GM12878 (cell line): ENCODE data around the gene TTI1. TPM values are rescaled to one million over a fixed set of nuclear protein-coding genes. Genes with fewer than 3 reads are reported as not detected.

ENCODE experiments used
- ATAC-seq: fragments of 200-7000 bp; cut with Tn5 transposase; 3 replicates; pipeline ENCODE4 v1.9.1; 2020; ENCODE audit warnings: mild to moderate bottlenecking, moderate library complexity
- BruUV-seq: library from RNA; stranded (reverse); fragments of 400-500 nt; replicated peaks from 2 replicates; lab custom pipeline; 2021; lab: Mats Ljungman, UMichigan
- CTCF ChIA-PET: fragments of 300-600 bp; sonication (Branson Sonifier 250); formaldehyde crosslinking; extraction: SDS; loops from one replicate; lab custom pipeline; 2021; ENCODE audit warnings: inconsistent platforms; lab: Yijun Ruan, JAX
- POLR2A ChIA-PET: fragments of 350-600 bp; formaldehyde crosslinking; extraction: SDS; loops from one replicate; lab custom pipeline; 2021; ENCODE audit warnings: inconsistent platforms; lab: Charles Lee
- RAD21 ChIA-PET: fragments of 300-600 bp; sonication (Branson Sonifier 250); formaldehyde crosslinking; loops from one replicate; lab custom pipeline; 2023; ENCODE audit warnings: antibody characterized with exemption; ENCODE audit not compliant: unreplicated experiment; lab: Charles Lee
- SMC1A ChIA-PET: fragments of 300-600 bp; sonication (Branson Sonifier 250); formaldehyde crosslinking; loops from one replicate; lab custom pipeline; 2023; ENCODE audit not compliant: unreplicated experiment, uncharacterized antibody; lab: Charles Lee
- DNase-seq: peaks from one replicate; pipeline ENCODE4 v3.0.0-alpha.2; 2011; ENCODE audit warnings: low read depth, low spot score
- FAIRE-seq: peaks from 3 replicates; lab custom pipeline; 2011; peaks lifted over from hg19 to GRCh38; lab: Jason Lieb, UNC
- H2AFZ ChIP-seq: 2 replicates; pipeline ENCODE4 v1.6.0; 2011; ENCODE audit warnings: low read depth, low read length, control low read depth; ENCODE audit not compliant: control insufficient read depth
- H3K27ac ChIP-seq: 2 replicates; pipeline ENCODE4 v1.5.1; 2011; ENCODE audit warnings: control low read depth; ENCODE audit not compliant: control insufficient read depth, insufficient read depth
- H3K27me3 ChIP-seq, 2 experiments: replicated peaks in 1 of 2; 2 replicates each; pipeline versions ENCODE4 v1.6.0 to v1.6.1; 2011; ENCODE audit warnings: low read length in 1 of 2; ENCODE audit not compliant: control insufficient read depth in 2 of 2, insufficient read depth in 2 of 2
- H3K36me3 ChIP-seq, 2 experiments: 2 replicates each; pipeline ENCODE4 v1.5.1; 2011; ENCODE audit warnings: low read length in 1 of 2; ENCODE audit not compliant: control insufficient read depth in 2 of 2, insufficient read depth in 2 of 2
- H3K4me1 ChIP-seq: 2 replicates; pipeline ENCODE4 v1.6.1; 2011; ENCODE audit warnings: mild to moderate bottlenecking, low read length, moderate library complexity, mixed read lengths; ENCODE audit not compliant: control insufficient read depth, insufficient read depth
- H3K4me2 ChIP-seq: 2 replicates; pipeline ENCODE4 v1.6.0; 2011; ENCODE audit warnings: control low read depth; ENCODE audit not compliant: control insufficient read depth, insufficient read depth
- H3K4me3 ChIP-seq: fragments of 200-600 bp; sonication (generic); 2 replicates; pipeline ENCODE4 v1.5.1; 2016
- H3K79me2 ChIP-seq: 2 replicates; pipeline ENCODE4 v1.6.0; 2011; ENCODE audit warnings: low read length; ENCODE audit not compliant: control insufficient read depth, insufficient read depth
- H3K9ac ChIP-seq: 2 replicates; pipeline ENCODE4 v1.8.0; 2011; ENCODE audit warnings: low read length, control low read depth, mixed read lengths; ENCODE audit not compliant: control insufficient read depth, insufficient read depth
- H3K9me3 ChIP-seq: replicated peaks from 3 replicates; pipeline ENCODE4 v1.5.1; 2011; ENCODE audit warnings: mild to moderate bottlenecking, low read length; ENCODE audit not compliant: control insufficient read depth, insufficient read depth
- H4K20me1 ChIP-seq: 2 replicates; pipeline ENCODE4 v1.6.0; 2011; ENCODE audit not compliant: control insufficient read depth, insufficient read depth
- BHLHE40 ChIP-seq, 2 experiments: fragments of 450-650 bp in 1 of 2; IDR thresholded peaks; 2 replicates each; pipeline ENCODE4 v1.6.1; 2011 to 2017; ENCODE audit warnings: low read depth in 2 of 2, borderline replicate concordance in 1 of 2, improper control_type of control experiment in 1 of 2, low read length in 1 of 2, mild to moderate bottlenecking in 1 of 2
- CUX1 ChIP-seq: IDR thresholded peaks from 2 replicates; pipeline ENCODE4 v1.6.1; 2012; ENCODE audit warnings: improper control_type of control experiment, low read depth, low read length; ENCODE audit not compliant: insufficient replicate concordance
- IKZF2 ChIP-seq, 2 experiments: fragments of 450-650 bp; IDR thresholded peaks; 2 replicates each; pipeline ENCODE4 v1.6.1; 2017; ENCODE audit warnings: mild to moderate bottlenecking in 2 of 2, moderate library complexity in 2 of 2
- KLF5 ChIP-seq: fragments of 450-650 bp; IDR thresholded peaks from 2 replicates; pipeline ENCODE4 v1.6.1; 2014; ENCODE audit warnings: mild to moderate bottlenecking; ENCODE audit not compliant: partially characterized antibody
- NKRF ChIP-seq: fragments of 450-650 bp; conservative IDR thresholded peaks from 2 replicates; pipeline ENCODE4 v1.6.1; 2017; ENCODE audit warnings: mild to moderate bottlenecking, moderate library complexity
- RUNX3 ChIP-seq: IDR thresholded peaks from 2 replicates; pipeline ENCODE4 v1.6.1; 2012; ENCODE audit warnings: low read length, inconsistent platforms
- SMC3 ChIP-seq: IDR thresholded peaks from 2 replicates; pipeline ENCODE4 v1.6.1; 2011; ENCODE audit warnings: low read length, improper control_type of control experiment, borderline replicate concordance
- WRNIP1 ChIP-seq: IDR thresholded peaks from 2 replicates; pipeline ENCODE4 v1.6.1; 2011; ENCODE audit warnings: low read depth, low read length, improper control_type of control experiment, borderline replicate concordance
- YBX1 ChIP-seq: fragments of 450-650 bp; IDR thresholded peaks from 2 replicates; pipeline ENCODE4 v1.6.1; 2016; ENCODE audit warnings: antibody characterized with exemption
- WGBS: methylation state at CpG from one replicate; pipeline ENCODE4 v1.1.6; 2016; ENCODE audit warnings: low lambda C conversion rate; ENCODE audit not compliant: insufficient replicate concordance, insufficient coverage; ENCODE audit errors: missing lambda C conversion rate; 5-methylcytosine and 5-hydroxymethylcytosine counted together
- in situ Hi-C: fragments of 300-500 bp; cut with MboI; formaldehyde crosslinking; loops from 9 replicates; pipeline ENCODE4 v1.14.3; 2018; ENCODE audit warnings: mixed read lengths
- intact Hi-C: fragments of 100-400 bp; cut with micrococcal nuclease; formaldehyde crosslinking; loops from one replicate; pipeline ENCODE4 v1.14.2; 2022; ENCODE audit not compliant: unreplicated experiment
- polyA plus RNA-seq, 11 experiments: library from polyadenylated mRNA; depleted of rRNA in 4 of 11; unstranded in 6 of 11; stranded (reverse) in 5 of 11; fragments of >200 nt; fragmentation: Nextera tagmentation in 4 of 11; fragmentation: Illumina TruSeq in 1 of 11; extraction: Ambion mirVana in 4 of 11; extraction: Trizol in 1 of 11; gene quantifications; 1 replicate in 1 of 11; 2 replicates in 10 of 11; pipeline versions ENCODE4 v1.2.1 to v1.2.3, GENCODE V29; 2011 to 2016; ENCODE audit warnings: inconsistent platforms in 2 of 11, missing spikeins in 2 of 11, low read depth in 1 of 11
- total RNA-seq, 4 experiments: library from RNA; depleted of rRNA in 3 of 4; stranded (reverse); fragments of >200 nt in 3 of 4; fragmentation: Illumina TruSeq in 1 of 4; extraction: Trizol in 1 of 4; gene quantifications; 2 replicates each; pipeline versions ENCODE4 v1.2.1 to v1.2.3, GENCODE V29; 2013 to 2021

TTI1 gene
- total and polyA plus RNA-seq, 10 of the 15 experiments (the other 5 are each of a cell fraction or from before 2014, with no cell fraction given) = 5.3 to 44.6 (median 24.9) TPM

- TF ChIP-seq CUX1 (no peak), YBX1 (no peak)
Measured at GRCh38 chr20:38024496-38024895, 8.8 kb downstream of the TTI1 start (continued).

- Histone ChIP-seq H3K9me3 (peaks cover 4% of the 10 kb centered on the region; the same call in 2 of the 3 replicates), H3K4me1 (no peaks in the 10 kb centered on the region), H4K20me1 (peaks cover 4% of the 10 kb centered on the region; the same call in 1 of the 2 replicates), H3K9ac (no peak overlapping the region), H3K27me3 (no peaks in the 10 kb centered on the region), H3K36me3 (no peaks in the 10 kb centered on the region; a peak in 3 of 4 replicates), H3K4me2 (no peak overlapping the region), H3K27ac (no peak overlapping the region), H3K79me2 (peaks cover 40% of the 10 kb centered on the region), H2AFZ (no peak overlapping the region), H3K4me3 (no peak overlapping the region; the same call in 1 of the 2 replicates)
- DNase-seq (no peak), ATAC-seq (no peak; the same call in 1 of the 3 replicates), FAIRE-seq (no peak)
- POLR2A ChIA-PET = no interaction called here
- 97% methylated on average over 5 of the region's 5 CpGs for WGBS
- in situ Hi-C loops (no loop called here), intact Hi-C loops (no loop called here)
- RAD21 ChIA-PET = no interaction called here
- CTCF ChIA-PET = interaction anchor here (0.7 to 1.0 kb wide), 2 partner anchors 26 to 31 kb away, joined by 3 read pairs; no protein-coding TSS in a partner anchor
- SMC1A ChIA-PET = interaction anchor here (0.5 to 2.0 kb wide), 5 partner anchors 13 to 835 kb away, joined by 3 to 4 read pairs (median 3); no protein-coding TSS in a partner anchor
- BruUV-seq = no TSS peak
- TF ChIP-seq NKRF (no peak), BHLHE40 (IDR thresholded peaks at IDR 0.05; ENCODE audit: borderline replicate concordance in 1 of 2, low read depth in 2 of 2, low read length in 1 of 2) (no peak), KLF5 (no peak), RUNX3 (no peak), WRNIP1 (no peak), IKZF2 (IDR thresholded peaks at IDR 0.05) (no peak), SMC3 (no peak)
Measured at GRCh38 chr20:38023181-38024001, 9.9 kb downstream of the TTI1 start.
